ENCODE measurements around the gene LCTL. TPM values are rescaled to one million over a fixed set of nuclear protein-coding genes. Genes with fewer than 3 reads are reported as not detected.

LCTL gene
- total and polyA plus RNA-seq, 2 of the 8 experiments (the other 6 are each of a cell fraction or from before 2014, with no cell fraction given): 5.5 to 6.2 TPM

DNA sequence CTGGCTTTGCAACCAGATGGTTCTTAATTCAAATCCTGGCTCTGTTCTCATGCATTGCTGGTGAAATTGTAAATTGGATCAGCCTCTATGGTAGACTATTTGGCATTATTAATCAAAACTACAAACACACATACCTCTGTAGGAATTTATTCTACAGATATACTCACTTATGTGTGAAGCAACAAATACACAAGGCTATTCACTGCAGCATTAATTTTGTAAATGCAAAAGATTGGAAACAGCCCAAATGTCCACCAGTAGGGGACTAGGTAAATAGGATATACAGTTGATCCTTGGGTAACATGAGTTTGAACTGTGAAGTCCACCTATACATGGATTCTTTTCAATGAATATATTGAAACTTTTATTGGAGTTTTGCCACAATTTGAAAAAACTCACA lies 29.5 kb upstream of the LCTL start:
- no peak overlapping the region for H3K9ac ChIP-seq (replicated peaks in 1 of 4; ENCODE audit: extremely low read depth in 1 of 4, low read depth in 3 of 4, low read length in 3 of 4)
- H4K20me1 ChIP-seq (replicated peaks in 1 of 2; ENCODE audit: control insufficient read depth in 1 of 2, insufficient read depth in 2 of 2, low read length in 2 of 2): no peaks in the 10 kb centered on the region
- H3K4me2 ChIP-seq (ENCODE audit: insufficient read depth in 1 of 2, low read depth in 2 of 2, low read length in 2 of 2): no peak overlapping the region
- H3K79me1 ChIP-seq (ENCODE audit: low read depth, low read length): no peaks in the 10 kb centered on the region
- DNase-seq (ENCODE audit: low read depth in 1 of 2, low spot score in 2 of 2) (no peak), FAIRE-seq (no peak)
- H3K23ac ChIP-seq (ENCODE audit: insufficient read length): no peak overlapping the region
- no peak overlapping the region for H4K91ac ChIP-seq (replicated peaks; ENCODE audit: insufficient read length, low read length)
- no peak overlapping the region for H3K27ac ChIP-seq (ENCODE audit: low read depth, low read length)
- no peak overlapping the region for H2AFZ ChIP-seq (ENCODE audit: low read length)
- no peak overlapping the region for H2BK5ac ChIP-seq (ENCODE audit: low read depth, low read length)
- no peaks in the 10 kb centered on the region; the same call in 1 of the 2 replicates for H3K23me2 ChIP-seq (ENCODE audit: low read depth, low read length)
- no peak overlapping the region for H3K56ac ChIP-seq (replicated peaks; ENCODE audit: insufficient read length, low read depth, low read length)
- no peak overlapping the region for H2BK120ac ChIP-seq (replicated peaks; ENCODE audit: low read depth, low read length)
- no peak overlapping the region for H3K4ac ChIP-seq (replicated peaks; ENCODE audit: insufficient read length, low read depth, low read length)
- no peak overlapping the region for H4K5ac ChIP-seq (ENCODE audit: insufficient read length, low read depth, low read length)
- H3K18ac ChIP-seq (ENCODE audit: extremely low read depth, low read length): no peak overlapping the region
- no peak overlapping the region for H2BK15ac ChIP-seq (ENCODE audit: low read length)
- no peaks in the 10 kb centered on the region for H3K36me3 ChIP-seq (ENCODE audit: control insufficient read depth in 2 of 4, insufficient read depth in 4 of 4, low read length in 3 of 4)
- no peak overlapping the region for H4K8ac ChIP-seq (ENCODE audit: extremely low read depth, insufficient read depth, low read length)
- no peaks in the 10 kb centered on the region for H3K4me1 ChIP-seq (replicated peaks in 1 of 4; ENCODE audit: control insufficient read depth in 3 of 4, insufficient read depth in 4 of 4, low read length in 3 of 4)
- no peaks in the 10 kb centered on the region for H3K27me3 ChIP-seq (replicated peaks in 1 of 4; ENCODE audit: control insufficient read depth in 3 of 4, extremely low read depth in 1 of 4, insufficient read depth in 3 of 4, low read length in 3 of 4)
- H3K14ac ChIP-seq (ENCODE audit: insufficient read length): no peak overlapping the region
- POLR2A ChIA-PET (ENCODE audit: partially characterized antibody): no interaction called here
- no peaks in the 10 kb centered on the region for H3K79me2 ChIP-seq (ENCODE audit: control insufficient read depth in 1 of 2, insufficient read depth in 2 of 2, low read length in 2 of 2)
- no peaks in the 10 kb centered on the region for H3K9me3 ChIP-seq (ENCODE audit: insufficient read depth in 2 of 2, low read depth in 1 of 2, low read length in 1 of 2)
- CTCF ChIA-PET (ENCODE audit: partially characterized antibody): interaction anchor here (0.6 to 1.9 kb wide), 2 partner anchors 14 to 256 kb away, joined by 3 to 4 read pairs; no protein-coding TSS in a partner anchor
- no peak overlapping the region for H2BK20ac ChIP-seq (ENCODE audit: low read length)
- H2BK12ac ChIP-seq (ENCODE audit: low read depth, low read length): no peak overlapping the region
- H2AK5ac ChIP-seq (ENCODE audit: low read depth, low read length): no peak overlapping the region
- no peak overlapping the region for H3K4me3 ChIP-seq (ENCODE audit: extremely low read depth in 1 of 4, insufficient read depth in 2 of 4, low read depth in 3 of 4, low read length in 4 of 4)
- TF ChIP-seq, protein P1, sequence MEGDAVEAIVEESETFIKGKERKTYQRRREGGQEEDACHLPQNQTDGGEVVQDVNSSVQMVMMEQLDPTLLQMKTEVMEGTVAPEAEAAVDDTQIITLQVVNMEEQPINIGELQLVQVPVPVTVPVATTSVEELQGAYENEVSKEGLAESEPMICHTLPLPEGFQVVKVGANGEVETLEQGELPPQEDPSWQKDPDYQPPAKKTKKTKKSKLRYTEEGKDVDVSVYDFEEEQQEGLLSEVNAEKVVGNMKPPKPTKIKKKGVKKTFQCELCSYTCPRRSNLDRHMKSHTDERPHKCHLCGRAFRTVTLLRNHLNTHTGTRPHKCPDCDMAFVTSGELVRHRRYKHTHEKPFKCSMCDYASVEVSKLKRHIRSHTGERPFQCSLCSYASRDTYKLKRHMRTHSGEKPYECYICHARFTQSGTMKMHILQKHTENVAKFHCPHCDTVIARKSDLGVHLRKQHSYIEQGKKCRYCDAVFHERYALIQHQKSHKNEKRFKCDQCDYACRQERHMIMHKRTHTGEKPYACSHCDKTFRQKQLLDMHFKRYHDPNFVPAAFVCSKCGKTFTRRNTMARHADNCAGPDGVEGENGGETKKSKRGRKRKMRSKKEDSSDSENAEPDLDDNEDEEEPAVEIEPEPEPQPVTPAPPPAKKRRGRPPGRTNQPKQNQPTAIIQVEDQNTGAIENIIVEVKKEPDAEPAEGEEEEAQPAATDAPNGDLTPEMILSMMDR (IDR thresholded peaks at IDR 0.05; ENCODE audit: control extremely low read depth in 1 of 3, insufficient read depth in 1 of 3, low read depth in 1 of 3, low read length in 3 of 3): no peak
- TF ChIP-seq, protein P2, sequence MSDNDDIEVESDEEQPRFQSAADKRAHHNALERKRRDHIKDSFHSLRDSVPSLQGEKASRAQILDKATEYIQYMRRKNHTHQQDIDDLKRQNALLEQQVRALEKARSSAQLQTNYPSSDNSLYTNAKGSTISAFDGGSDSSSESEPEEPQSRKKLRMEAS (IDR thresholded peaks at IDR 0.05): no peak
- TF ChIP-seq, protein P3, sequence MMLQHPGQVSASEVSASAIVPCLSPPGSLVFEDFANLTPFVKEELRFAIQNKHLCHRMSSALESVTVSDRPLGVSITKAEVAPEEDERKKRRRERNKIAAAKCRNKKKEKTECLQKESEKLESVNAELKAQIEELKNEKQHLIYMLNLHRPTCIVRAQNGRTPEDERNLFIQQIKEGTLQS (IDR thresholded peaks at IDR 0.05; ENCODE audit: insufficient read depth, low read depth, low read length): no peak
- TF ChIP-seq, protein P4, sequence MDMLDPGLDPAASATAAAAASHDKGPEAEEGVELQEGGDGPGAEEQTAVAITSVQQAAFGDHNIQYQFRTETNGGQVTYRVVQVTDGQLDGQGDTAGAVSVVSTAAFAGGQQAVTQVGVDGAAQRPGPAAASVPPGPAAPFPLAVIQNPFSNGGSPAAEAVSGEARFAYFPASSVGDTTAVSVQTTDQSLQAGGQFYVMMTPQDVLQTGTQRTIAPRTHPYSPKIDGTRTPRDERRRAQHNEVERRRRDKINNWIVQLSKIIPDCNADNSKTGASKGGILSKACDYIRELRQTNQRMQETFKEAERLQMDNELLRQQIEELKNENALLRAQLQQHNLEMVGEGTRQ (IDR thresholded peaks at IDR 0.05; ENCODE audit: low read length): no peak

All from H1 (cell line).